HepG2 (cell line): ENCODE results near the gene ARPC1A. TPM values are rescaled to one million over a fixed set of nuclear protein-coding genes. Genes with fewer than 3 reads are reported as not detected.

Experiments used
- CREB1 ChIP-seq, 2 experiments: fragments of 450-650 bp in 1 of 2; IDR thresholded peaks; 2 replicates each; pipeline ENCODE4 v1.6.1; 2016 to 2017; ENCODE audit warnings: control low read depth in 1 of 2, mild to moderate bottlenecking in 1 of 2, missing compliant biosample characterization in 1 of 2, missing genetic modification characterization in 1 of 2
- FOXA3 ChIP-seq: IDR thresholded peaks from 2 replicates; pipeline ENCODE4 v1.6.1; 2016; ENCODE audit warnings: missing genetic modification reagents, missing compliant biosample characterization
- IKZF1 ChIP-seq: fragments of 450-650 bp; IDR thresholded peaks from 2 replicates; pipeline ENCODE4 v1.7.1; 2016
- KDM5A ChIP-seq: fragments of 200-600 bp; sonication (generic); IDR thresholded peaks from 2 replicates; pipeline ENCODE4 v1.7.0; 2018; ENCODE audit warnings: antibody characterized with exemption, mild to moderate bottlenecking, low read length, borderline replicate concordance
- KLF9 ChIP-seq: IDR thresholded peaks from 2 replicates; pipeline ENCODE4 v1.6.1; 2016; ENCODE audit warnings: low read depth
- PHF20 ChIP-seq: sonication (generic); formaldehyde crosslinking; IDR thresholded peaks from 2 replicates; pipeline ENCODE4 v1.5.0; 2020; ENCODE audit warnings: mild to moderate bottlenecking, missing genetic modification reagents
- SCMH1 ChIP-seq: sonication (generic); formaldehyde crosslinking; IDR thresholded peaks from 2 replicates; pipeline ENCODE4 v1.9.0; 2021; ENCODE audit warnings: missing genetic modification reagents, mild to moderate bottlenecking, borderline replicate concordance
- SETDB1 ChIP-seq: sonication (generic); formaldehyde crosslinking; IDR thresholded peaks from 2 replicates; pipeline ENCODE4 v1.5.1; 2020; ENCODE audit warnings: missing genetic modification reagents, mild to moderate bottlenecking, borderline replicate concordance
- ZEB1 ChIP-seq: IDR thresholded peaks from 2 replicates; pipeline ENCODE4 v1.6.1; 2012; ENCODE audit warnings: mild to moderate bottlenecking, low read depth, inconsistent platforms; ENCODE audit not compliant: insufficient replicate concordance
- ZNF468 ChIP-seq: sonication (generic); formaldehyde crosslinking; IDR thresholded peaks from 2 replicates; pipeline ENCODE4 v1.8.0; 2022; ENCODE audit warnings: mild to moderate bottlenecking, moderate library complexity, missing genetic modification reagents
- ZNF713 ChIP-seq: sonication (generic); formaldehyde crosslinking; IDR thresholded peaks from 2 replicates; pipeline ENCODE4 v1.4.0; 2020; ENCODE audit warnings: mild to moderate bottlenecking, missing genetic modification reagents
- ZNF784 ChIP-seq: sonication (generic); formaldehyde crosslinking; IDR thresholded peaks from 2 replicates; pipeline ENCODE4 v1.5.1; 2020; ENCODE audit warnings: missing genetic modification reagents, mild to moderate bottlenecking, borderline replicate concordance
- ZSCAN9 ChIP-seq: IDR thresholded peaks from 2 replicates; pipeline ENCODE4 v1.6.1; 2016; ENCODE audit warnings: borderline replicate concordance
- polyA plus RNA-seq, 8 experiments: library from polyadenylated mRNA; depleted of rRNA in 3 of 8; stranded (reverse) in 7 of 8; unstranded in 1 of 8; fragments of >200 nt; fragmentation: Illumina TruSeq in 4 of 8; extraction: Trizol in 4 of 8; gene quantifications; 2 replicates each; pipeline versions ENCODE4 v1.2.1 to v1.2.3, GENCODE V29; 2011 to 2016; ENCODE audit warnings: low read depth in 4 of 8, missing spikeins in 1 of 8, mixed read lengths in 1 of 8; ENCODE audit not compliant: insufficient read depth in 1 of 8
- total RNA-seq, 5 experiments: library from RNA; depleted of rRNA; stranded (reverse); fragments of >200 nt; fragmentation: Illumina TruSeq; extraction: Trizol; gene quantifications; 2 replicates each; pipeline ENCODE4 v1.2.3, GENCODE V29; 2016; ENCODE audit warnings: low read depth in 1 of 5
- TF ChIP-seq, protein P1 (sequence below): sonication (generic); formaldehyde crosslinking; IDR thresholded peaks from 2 replicates; pipeline ENCODE4 v1.5.0; 2020; ENCODE audit warnings: mild to moderate bottlenecking, missing genetic modification reagents, borderline replicate concordance
- TF ChIP-seq, protein P2 (sequence below): sonication (generic); formaldehyde crosslinking; IDR thresholded peaks from 2 replicates; pipeline ENCODE4 v1.5.1; 2020; ENCODE audit warnings: missing genetic modification reagents, mild to moderate bottlenecking, borderline replicate concordance
- TF ChIP-seq, protein P3 (sequence below): sonication (generic); formaldehyde crosslinking; IDR thresholded peaks from 2 replicates; pipeline ENCODE4 v1.5.0; 2020; ENCODE audit warnings: mild to moderate bottlenecking, low read depth, missing genetic modification reagents, borderline replicate concordance
- TF ChIP-seq, protein P4 (sequence below): IDR thresholded peaks from 2 replicates; pipeline ENCODE4 v1.6.1; 2016
- TF ChIP-seq, protein P5 (sequence below): sonication (generic); formaldehyde crosslinking; IDR thresholded peaks from 2 replicates; pipeline ENCODE4 v1.4.0; 2020; ENCODE audit warnings: missing genetic modification reagents

The ARPC1A gene
- total and polyA plus RNA-seq, 2 of the 13 experiments (the other 11 are each of a cell fraction or from before 2014, with no cell fraction given): 44.3 to 88.5 TPM

DNA sequence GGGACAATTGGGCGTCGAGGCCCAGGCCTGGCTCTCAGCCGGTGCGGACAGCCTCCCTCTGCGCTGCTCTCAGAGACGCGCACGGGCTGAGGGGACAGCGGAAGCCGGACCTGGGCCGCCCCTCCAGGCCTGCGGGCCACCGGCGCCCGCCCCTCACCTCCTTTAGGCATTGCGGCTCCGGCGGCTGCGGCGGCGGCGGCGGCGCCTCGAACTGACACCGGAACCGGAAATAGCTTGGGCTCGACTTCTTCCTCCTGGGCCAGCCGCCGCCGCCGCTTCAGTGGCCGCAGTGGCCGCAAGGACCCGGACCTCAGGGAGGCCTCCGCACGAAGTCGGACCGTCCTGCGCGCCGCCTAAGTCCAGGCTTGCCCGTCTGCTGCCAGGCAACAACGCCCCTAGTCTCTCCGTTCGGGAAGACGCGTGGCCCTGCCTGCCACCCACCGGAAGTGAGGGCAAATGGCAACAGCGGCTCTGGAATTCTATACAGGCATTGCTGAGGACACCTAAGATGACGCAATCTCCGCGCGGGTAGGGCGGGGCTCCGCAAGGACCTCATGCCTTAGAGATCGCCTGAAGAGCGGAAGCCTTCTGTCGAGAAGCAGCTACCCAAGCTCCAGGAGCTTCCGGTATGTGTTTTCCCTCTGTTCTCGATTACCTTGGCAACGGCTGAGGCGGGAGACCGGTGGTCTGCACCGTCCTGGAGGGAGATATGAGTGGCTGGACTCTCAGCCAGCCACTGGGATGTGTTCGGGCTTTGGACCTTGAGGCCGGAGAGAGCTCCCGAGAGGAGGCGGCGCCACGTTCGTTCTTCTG, 82.9 kb downstream of the ARPC1A start, which contains the start of the genes BUD31 and PDAP1 (continued):
- TF ChIP-seq KDM5A (peak; percentile 80), IKZF1 (no peak), SETDB1 (no peak), ZNF468 (CRISPR knock-in tag) (no peak), KLF9 (CRISPR knock-in tag) (peak; percentile 68; the same call in 1 of the 2 replicates), ZNF784 (CRISPR knock-in tag) (peak; percentile 84; the same call in 1 of the 2 replicates), ZSCAN9 (CRISPR knock-in tag) (peak; percentile 77; the same call in 1 of the 2 replicates), ZEB1 (peak; percentile 18), CREB1 (IDR thresholded peaks at IDR 0.05) (peak; percentile 79), CREB1 (CRISPR knock-in tag; IDR thresholded peaks at IDR 0.05) (peak; percentile 86), FOXA3 (CRISPR knock-in tag) (peak; percentile 62), PHF20 (CRISPR knock-in tag) (peak; percentile 92), ZNF713 (CRISPR knock-in tag) (peak; percentile 86; the same call in 1 of the 2 replicates), SCMH1 (CRISPR knock-in tag) (no peak)
- TF ChIP-seq, protein P1, sequence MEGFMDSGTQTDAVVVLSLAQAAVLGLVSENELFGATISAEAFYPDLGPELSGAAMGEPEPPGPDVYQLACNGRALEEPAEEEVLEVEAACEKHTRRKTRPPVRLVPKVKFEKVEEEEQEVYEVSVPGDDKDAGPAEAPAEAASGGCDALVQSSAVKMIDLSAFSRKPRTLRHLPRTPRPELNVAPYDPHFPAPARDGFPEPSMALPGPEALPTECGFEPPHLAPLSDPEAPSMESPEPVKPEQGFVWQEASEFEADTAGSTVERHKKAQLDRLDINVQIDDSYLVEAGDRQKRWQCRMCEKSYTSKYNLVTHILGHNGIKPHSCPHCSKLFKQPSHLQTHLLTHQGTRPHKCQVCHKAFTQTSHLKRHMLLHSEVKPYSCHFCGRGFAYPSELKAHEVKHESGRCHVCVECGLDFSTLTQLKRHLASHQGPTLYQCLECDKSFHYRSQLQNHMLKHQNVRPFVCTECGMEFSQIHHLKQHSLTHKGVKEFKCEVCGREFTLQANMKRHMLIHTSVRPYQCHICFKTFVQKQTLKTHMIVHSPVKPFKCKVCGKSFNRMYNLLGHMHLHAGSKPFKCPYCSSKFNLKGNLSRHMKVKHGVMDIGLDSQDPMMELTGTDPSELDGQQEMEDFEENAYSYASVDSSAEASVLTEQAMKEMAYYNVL (CRISPR knock-in tag): peak; percentile 40; the same call in 1 of the 2 replicates
- TF ChIP-seq, protein P2, sequence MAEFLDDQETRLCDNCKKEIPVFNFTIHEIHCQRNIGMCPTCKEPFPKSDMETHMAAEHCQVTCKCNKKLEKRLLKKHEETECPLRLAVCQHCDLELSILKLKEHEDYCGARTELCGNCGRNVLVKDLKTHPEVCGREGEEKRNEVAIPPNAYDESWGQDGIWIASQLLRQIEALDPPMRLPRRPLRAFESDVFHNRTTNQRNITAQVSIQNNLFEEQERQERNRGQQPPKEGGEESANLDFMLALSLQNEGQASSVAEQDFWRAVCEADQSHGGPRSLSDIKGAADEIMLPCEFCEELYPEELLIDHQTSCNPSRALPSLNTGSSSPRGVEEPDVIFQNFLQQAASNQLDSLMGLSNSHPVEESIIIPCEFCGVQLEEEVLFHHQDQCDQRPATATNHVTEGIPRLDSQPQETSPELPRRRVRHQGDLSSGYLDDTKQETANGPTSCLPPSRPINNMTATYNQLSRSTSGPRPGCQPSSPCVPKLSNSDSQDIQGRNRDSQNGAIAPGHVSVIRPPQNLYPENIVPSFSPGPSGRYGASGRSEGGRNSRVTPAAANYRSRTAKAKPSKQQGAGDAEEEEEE (CRISPR knock-in tag): no peak
- TF ChIP-seq, protein P3, sequence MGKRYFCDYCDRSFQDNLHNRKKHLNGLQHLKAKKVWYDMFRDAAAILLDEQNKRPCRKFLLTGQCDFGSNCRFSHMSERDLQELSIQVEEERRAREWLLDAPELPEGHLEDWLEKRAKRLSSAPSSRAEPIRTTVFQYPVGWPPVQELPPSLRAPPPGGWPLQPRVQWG (CRISPR knock-in tag): no peak
- TF ChIP-seq, protein P4, sequence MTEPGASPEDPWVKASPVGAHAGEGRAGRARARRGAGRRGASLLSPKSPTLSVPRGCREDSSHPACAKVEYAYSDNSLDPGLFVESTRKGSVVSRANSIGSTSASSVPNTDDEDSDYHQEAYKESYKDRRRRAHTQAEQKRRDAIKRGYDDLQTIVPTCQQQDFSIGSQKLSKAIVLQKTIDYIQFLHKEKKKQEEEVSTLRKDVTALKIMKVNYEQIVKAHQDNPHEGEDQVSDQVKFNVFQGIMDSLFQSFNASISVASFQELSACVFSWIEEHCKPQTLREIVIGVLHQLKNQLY: peak; percentile 46; the same call in 1 of the 2 replicates
- TF ChIP-seq, protein P5, sequence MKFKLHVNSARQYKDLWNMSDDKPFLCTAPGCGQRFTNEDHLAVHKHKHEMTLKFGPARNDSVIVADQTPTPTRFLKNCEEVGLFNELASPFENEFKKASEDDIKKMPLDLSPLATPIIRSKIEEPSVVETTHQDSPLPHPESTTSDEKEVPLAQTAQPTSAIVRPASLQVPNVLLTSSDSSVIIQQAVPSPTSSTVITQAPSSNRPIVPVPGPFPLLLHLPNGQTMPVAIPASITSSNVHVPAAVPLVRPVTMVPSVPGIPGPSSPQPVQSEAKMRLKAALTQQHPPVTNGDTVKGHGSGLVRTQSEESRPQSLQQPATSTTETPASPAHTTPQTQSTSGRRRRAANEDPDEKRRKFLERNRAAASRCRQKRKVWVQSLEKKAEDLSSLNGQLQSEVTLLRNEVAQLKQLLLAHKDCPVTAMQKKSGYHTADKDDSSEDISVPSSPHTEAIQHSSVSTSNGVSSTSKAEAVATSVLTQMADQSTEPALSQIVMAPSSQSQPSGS (CRISPR knock-in tag): peak; percentile 99
